WTC11 (cell line): ENCODE results near the gene SPTLC2. TPM values are rescaled to one million over a fixed set of nuclear protein-coding genes. Genes with fewer than 3 reads are reported as not detected.
A peak's percentile ranks its signal among the peaks of the same experiment; 100 is the strongest.

Source experiments
- ATAC-seq: fragments of 200-7000 bp; cut with Tn5 transposase; 2 replicates; pipeline ENCODE4 v1.10.0; 2021; ENCODE audit warnings: mild to moderate bottlenecking, moderate library complexity
- CTCF ChIA-PET: fragments of 300-600 bp; sonication (Branson Sonifier 250); formaldehyde crosslinking; loops from one replicate; lab custom pipeline; 2021; ENCODE audit warnings: antibody characterized with exemption; lab: Charles Lee
- POLR2A ChIA-PET: fragments of 350-600 bp; sonication (Branson Sonifier 250); formaldehyde crosslinking; loops from one replicate; lab custom pipeline; 2021; ENCODE audit warnings: antibody characterized with exemption; lab: Charles Lee
- DNase-seq: peaks from one replicate; pipeline ENCODE4 v3.0.0; 2021; ENCODE audit warnings: low spot score
- H3K27ac Mint-ChIP-seq: 2 replicates; pipeline ENCODE4 v1.8.0; 2021; ENCODE audit warnings: mixed read lengths
- H3K27me3 Mint-ChIP-seq: 2 replicates; pipeline ENCODE4 v1.8.0; 2021; ENCODE audit warnings: low read depth, mild to moderate bottlenecking, moderate library complexity, mixed read lengths
- H3K36me3 Mint-ChIP-seq: 2 replicates; pipeline ENCODE4 v1.8.0; 2021; ENCODE audit warnings: mixed read lengths
- H3K4me1 Mint-ChIP-seq: 2 replicates; pipeline ENCODE4 v1.8.0; 2022; ENCODE audit warnings: mixed read lengths
- H3K4me3 Mint-ChIP-seq: 2 replicates; pipeline ENCODE4 v1.8.0; 2021; ENCODE audit warnings: mild to moderate bottlenecking, moderate library complexity, mixed read lengths
- H3K9me3 Mint-ChIP-seq: 2 replicates; pipeline ENCODE4 v1.8.0; 2021; ENCODE audit warnings: mixed read lengths
- MYBL2 ChIP-seq: sonication (generic); formaldehyde crosslinking; IDR thresholded peaks from 2 replicates; pipeline ENCODE4 v1.8.1; 2023; ENCODE audit warnings: mild to moderate bottlenecking, moderate library complexity, missing genetic modification reagents
- ZNF121 ChIP-seq: sonication (generic); formaldehyde crosslinking; IDR thresholded peaks from 2 replicates; pipeline ENCODE4 v1.8.0; 2023; ENCODE audit warnings: missing genetic modification reagents
- ZNF396 ChIP-seq: fragments of 250-450 bp; sonication (Bioruptor Pico); IDR thresholded peaks from 2 replicates; pipeline ENCODE4 v1.8.0; 2021; ENCODE audit warnings: mild to moderate bottlenecking, moderate library complexity, borderline replicate concordance
- total RNA-seq: library from RNA; stranded (reverse); gene quantifications from 3 replicates; pipeline ENCODE4 v1.2.3, GENCODE V29; 2021
- TF ChIP-seq, protein P1 (sequence below): fragments of 200-600 bp; IDR thresholded peaks from 2 replicates; pipeline ENCODE4 v1.8.0; 2022; ENCODE audit warnings: antibody characterized with exemption
- TF ChIP-seq, protein P2 (sequence below): sonication (generic); formaldehyde crosslinking; IDR thresholded peaks from 2 replicates; pipeline ENCODE4 v1.8.0; 2023; ENCODE audit warnings: missing genetic modification reagents
- TF ChIP-seq, protein P3 (sequence below): fragments of 250-450 bp; sonication (Bioruptor Pico); IDR thresholded peaks from 2 replicates; pipeline ENCODE4 v1.9.0; 2021; ENCODE audit warnings: mild to moderate bottlenecking, borderline replicate concordance
- TF ChIP-seq, protein P4 (sequence below): sonication (generic); formaldehyde crosslinking; IDR thresholded peaks from 2 replicates; pipeline ENCODE4 v1.8.1; 2023; ENCODE audit warnings: mild to moderate bottlenecking, moderate library complexity, missing genetic modification reagents
- TF ChIP-seq, protein P5 (sequence below): sonication (generic); formaldehyde crosslinking; IDR thresholded peaks from 2 replicates; pipeline ENCODE4 v1.8.0; 2022; ENCODE audit warnings: missing genetic modification reagents
- TF ChIP-seq, protein P6 (sequence below): sonication (generic); formaldehyde crosslinking; IDR thresholded peaks from 2 replicates; pipeline ENCODE4 v1.8.0; 2022; ENCODE audit warnings: mild to moderate bottlenecking, missing genetic modification reagents

SPTLC2 gene
- total RNA-seq, 1 experiment from 2014 or later = 40.1 TPM

DNA sequence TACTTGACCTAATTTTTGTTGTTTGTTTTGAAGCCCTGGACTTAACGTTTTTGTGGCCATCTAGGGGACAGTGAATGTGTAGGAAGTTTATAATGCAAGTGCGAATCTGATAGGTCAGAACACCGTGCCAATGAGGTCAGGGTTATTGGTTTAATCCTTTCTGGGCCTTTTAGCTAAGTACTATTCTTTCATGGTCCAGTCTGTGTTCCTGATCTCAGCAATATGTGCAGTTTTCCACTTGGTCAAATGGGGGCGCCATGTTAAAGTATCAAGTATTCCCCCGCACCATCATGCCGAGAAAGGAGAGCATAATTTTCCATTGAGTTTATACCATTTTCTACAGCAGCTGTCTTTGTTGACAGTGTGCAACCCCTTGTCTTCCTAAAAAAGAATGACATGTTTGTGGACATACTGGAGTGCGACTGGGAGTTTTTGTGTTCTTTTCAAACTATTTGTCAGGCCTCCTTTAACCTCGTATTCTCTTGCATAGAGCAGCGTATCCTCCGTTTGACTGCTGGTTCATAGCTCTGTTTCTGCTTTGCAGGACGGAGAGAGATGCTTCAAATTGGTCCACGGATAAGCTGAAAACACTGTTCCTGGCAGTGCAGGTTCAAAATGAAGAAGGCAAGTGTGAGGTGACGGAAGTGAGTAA lies 157.2 kb downstream of the SPTLC2 start:
- Mint-ChIP-seq H3K4me3 (peak overlapping the region; percentile 100), H3K36me3 (peaks cover 41% of the 10 kb centered on the region), H3K9me3 (no peaks in the 10 kb centered on the region), H3K27me3 (no peaks in the 10 kb centered on the region), H3K4me1 (peaks cover 24% of the 10 kb centered on the region), H3K27ac (peak overlapping the region; percentile 76)
- CTCF ChIA-PET = interaction anchor here (0.6 to 2.4 kb wide), 30 partner anchors 10 to 196 kb away, joined by 3 to 18 read pairs (median 3); partner anchors contain the start of genes GSTZ1, ISM2, POMT2 and SAMD15
- ATAC-seq = no peak
- TF ChIP-seq ZNF396 (CRISPR knock-in tag) (no peak), MYBL2 (CRISPR knock-in tag) (no peak)
- TF ChIP-seq, protein P1, sequence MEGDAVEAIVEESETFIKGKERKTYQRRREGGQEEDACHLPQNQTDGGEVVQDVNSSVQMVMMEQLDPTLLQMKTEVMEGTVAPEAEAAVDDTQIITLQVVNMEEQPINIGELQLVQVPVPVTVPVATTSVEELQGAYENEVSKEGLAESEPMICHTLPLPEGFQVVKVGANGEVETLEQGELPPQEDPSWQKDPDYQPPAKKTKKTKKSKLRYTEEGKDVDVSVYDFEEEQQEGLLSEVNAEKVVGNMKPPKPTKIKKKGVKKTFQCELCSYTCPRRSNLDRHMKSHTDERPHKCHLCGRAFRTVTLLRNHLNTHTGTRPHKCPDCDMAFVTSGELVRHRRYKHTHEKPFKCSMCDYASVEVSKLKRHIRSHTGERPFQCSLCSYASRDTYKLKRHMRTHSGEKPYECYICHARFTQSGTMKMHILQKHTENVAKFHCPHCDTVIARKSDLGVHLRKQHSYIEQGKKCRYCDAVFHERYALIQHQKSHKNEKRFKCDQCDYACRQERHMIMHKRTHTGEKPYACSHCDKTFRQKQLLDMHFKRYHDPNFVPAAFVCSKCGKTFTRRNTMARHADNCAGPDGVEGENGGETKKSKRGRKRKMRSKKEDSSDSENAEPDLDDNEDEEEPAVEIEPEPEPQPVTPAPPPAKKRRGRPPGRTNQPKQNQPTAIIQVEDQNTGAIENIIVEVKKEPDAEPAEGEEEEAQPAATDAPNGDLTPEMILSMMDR = peak; percentile 71
- TF ChIP-seq, protein P2, sequence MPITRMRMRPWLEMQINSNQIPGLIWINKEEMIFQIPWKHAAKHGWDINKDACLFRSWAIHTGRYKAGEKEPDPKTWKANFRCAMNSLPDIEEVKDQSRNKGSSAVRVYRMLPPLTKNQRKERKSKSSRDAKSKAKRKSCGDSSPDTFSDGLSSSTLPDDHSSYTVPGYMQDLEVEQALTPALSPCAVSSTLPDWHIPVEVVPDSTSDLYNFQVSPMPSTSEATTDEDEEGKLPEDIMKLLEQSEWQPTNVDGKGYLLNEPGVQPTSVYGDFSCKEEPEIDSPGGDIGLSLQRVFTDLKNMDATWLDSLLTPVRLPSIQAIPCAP (CRISPR knock-in tag) = no peak
- TF ChIP-seq, protein P3, sequence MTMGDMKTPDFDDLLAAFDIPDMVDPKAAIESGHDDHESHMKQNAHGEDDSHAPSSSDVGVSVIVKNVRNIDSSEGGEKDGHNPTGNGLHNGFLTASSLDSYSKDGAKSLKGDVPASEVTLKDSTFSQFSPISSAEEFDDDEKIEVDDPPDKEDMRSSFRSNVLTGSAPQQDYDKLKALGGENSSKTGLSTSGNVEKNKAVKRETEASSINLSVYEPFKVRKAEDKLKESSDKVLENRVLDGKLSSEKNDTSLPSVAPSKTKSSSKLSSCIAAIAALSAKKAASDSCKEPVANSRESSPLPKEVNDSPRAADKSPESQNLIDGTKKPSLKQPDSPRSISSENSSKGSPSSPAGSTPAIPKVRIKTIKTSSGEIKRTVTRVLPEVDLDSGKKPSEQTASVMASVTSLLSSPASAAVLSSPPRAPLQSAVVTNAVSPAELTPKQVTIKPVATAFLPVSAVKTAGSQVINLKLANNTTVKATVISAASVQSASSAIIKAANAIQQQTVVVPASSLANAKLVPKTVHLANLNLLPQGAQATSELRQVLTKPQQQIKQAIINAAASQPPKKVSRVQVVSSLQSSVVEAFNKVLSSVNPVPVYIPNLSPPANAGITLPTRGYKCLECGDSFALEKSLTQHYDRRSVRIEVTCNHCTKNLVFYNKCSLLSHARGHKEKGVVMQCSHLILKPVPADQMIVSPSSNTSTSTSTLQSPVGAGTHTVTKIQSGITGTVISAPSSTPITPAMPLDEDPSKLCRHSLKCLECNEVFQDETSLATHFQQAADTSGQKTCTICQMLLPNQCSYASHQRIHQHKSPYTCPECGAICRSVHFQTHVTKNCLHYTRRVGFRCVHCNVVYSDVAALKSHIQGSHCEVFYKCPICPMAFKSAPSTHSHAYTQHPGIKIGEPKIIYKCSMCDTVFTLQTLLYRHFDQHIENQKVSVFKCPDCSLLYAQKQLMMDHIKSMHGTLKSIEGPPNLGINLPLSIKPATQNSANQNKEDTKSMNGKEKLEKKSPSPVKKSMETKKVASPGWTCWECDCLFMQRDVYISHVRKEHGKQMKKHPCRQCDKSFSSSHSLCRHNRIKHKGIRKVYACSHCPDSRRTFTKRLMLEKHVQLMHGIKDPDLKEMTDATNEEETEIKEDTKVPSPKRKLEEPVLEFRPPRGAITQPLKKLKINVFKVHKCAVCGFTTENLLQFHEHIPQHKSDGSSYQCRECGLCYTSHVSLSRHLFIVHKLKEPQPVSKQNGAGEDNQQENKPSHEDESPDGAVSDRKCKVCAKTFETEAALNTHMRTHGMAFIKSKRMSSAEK = no peak
- DNase-seq = peak; percentile 80
- POLR2A ChIA-PET = interaction anchor here (0.8 to 2.2 kb wide), 2 partner anchors 92 to 138 kb away, joined by 7 read pairs; partner anchors contain the start of genes GSTZ1 and POMT2

DNA sequence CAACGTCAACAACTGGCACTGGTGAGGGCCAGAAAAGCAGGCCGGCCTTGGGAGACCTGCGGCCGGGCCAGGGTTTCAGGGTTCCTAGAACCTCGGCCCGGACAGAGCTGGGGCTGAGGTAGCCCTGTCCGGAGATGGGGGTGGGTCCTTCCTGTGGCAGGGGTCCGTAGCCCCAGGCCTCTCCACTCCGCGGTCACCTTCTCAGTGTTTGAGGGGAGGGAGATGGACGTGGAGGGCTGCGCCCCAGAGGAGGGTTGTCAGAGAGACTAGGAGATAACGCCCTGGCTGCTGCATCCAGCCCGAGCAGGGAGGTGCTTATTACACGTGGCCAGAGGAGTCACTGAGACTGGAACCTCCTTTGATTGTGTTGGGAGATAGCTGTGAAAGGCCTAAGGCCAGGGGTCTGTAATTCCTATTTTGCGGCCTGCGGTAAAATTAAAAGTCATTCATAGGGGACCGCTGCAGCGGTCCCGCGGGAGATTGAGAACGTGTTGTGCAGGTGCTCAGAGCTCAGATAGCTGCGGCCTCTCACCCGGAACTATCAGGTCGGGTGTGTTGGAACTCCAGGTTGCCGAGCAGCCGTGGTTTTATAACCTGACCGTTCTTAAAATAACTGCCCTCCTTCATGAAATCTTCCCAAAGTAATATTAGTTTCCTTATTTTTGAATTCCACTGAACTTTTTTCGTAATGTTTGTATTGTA lies 158.0 kb downstream of the SPTLC2 start:
- POLR2A ChIA-PET = interaction anchor here (0.8 to 2.2 kb wide), 2 partner anchors 93 to 138 kb away, joined by 7 read pairs; partner anchors contain the start of genes GSTZ1 and POMT2
- DNase-seq = peak; percentile 32
- Mint-ChIP-seq H3K27me3 (no peaks in the 10 kb centered on the region), H3K36me3 (peaks cover 34% of the 10 kb centered on the region), H3K4me1 (peaks cover 24% of the 10 kb centered on the region), H3K4me3 (peak overlapping the region; percentile 100), H3K27ac (peak overlapping the region; percentile 33), H3K9me3 (no peaks in the 10 kb centered on the region)
- ATAC-seq = peak; percentile 5
- CTCF ChIA-PET = interaction anchor here (0.6 to 2.4 kb wide), 26 partner anchors 9 to 197 kb away, joined by 3 to 18 read pairs (median 4); partner anchors contain the start of genes GSTZ1, ISM2, POMT2 and SAMD15
- TF ChIP-seq, protein P4, sequence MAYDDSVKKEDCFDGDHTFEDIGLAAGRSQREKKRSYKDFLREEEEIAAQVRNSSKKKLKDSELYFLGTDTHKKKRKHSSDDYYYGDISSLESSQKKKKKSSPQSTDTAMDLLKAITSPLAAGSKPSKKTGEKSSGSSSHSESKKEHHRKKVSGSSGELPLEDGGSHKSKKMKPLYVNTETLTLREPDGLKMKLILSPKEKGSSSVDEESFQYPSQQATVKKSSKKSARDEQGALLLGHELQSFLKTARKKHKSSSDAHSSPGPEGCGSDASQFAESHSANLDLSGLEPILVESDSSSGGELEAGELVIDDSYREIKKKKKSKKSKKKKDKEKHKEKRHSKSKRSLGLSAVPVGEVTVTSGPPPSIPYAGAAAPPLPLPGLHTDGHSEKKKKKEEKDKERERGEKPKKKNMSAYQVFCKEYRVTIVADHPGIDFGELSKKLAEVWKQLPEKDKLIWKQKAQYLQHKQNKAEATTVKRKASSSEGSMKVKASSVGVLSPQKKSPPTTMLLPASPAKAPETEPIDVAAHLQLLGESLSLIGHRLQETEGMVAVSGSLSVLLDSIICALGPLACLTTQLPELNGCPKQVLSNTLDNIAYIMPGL (CRISPR knock-in tag) = 0 out of 2 replicates have a peak, but pooled peaks have one; percentile 51
- TF ChIP-seq, protein P5, sequence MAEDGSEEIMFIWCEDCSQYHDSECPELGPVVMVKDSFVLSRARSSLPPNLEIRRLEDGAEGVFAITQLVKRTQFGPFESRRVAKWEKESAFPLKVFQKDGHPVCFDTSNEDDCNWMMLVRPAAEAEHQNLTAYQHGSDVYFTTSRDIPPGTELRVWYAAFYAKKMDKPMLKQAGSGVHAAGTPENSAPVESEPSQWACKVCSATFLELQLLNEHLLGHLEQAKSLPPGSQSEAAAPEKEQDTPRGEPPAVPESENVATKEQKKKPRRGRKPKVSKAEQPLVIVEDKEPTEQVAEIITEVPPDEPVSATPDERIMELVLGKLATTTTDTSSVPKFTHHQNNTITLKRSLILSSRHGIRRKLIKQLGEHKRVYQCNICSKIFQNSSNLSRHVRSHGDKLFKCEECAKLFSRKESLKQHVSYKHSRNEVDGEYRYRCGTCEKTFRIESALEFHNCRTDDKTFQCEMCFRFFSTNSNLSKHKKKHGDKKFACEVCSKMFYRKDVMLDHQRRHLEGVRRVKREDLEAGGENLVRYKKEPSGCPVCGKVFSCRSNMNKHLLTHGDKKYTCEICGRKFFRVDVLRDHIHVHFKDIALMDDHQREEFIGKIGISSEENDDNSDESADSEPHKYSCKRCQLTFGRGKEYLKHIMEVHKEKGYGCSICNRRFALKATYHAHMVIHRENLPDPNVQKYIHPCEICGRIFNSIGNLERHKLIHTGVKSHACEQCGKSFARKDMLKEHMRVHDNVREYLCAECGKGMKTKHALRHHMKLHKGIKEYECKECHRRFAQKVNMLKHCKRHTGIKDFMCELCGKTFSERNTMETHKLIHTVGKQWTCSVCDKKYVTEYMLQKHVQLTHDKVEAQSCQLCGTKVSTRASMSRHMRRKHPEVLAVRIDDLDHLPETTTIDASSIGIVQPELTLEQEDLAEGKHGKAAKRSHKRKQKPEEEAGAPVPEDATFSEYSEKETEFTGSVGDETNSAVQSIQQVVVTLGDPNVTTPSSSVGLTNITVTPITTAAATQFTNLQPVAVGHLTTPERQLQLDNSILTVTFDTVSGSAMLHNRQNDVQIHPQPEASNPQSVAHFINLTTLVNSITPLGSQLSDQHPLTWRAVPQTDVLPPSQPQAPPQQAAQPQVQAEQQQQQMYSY (CRISPR knock-in tag) = no peak
- TF ChIP-seq, protein P6, sequence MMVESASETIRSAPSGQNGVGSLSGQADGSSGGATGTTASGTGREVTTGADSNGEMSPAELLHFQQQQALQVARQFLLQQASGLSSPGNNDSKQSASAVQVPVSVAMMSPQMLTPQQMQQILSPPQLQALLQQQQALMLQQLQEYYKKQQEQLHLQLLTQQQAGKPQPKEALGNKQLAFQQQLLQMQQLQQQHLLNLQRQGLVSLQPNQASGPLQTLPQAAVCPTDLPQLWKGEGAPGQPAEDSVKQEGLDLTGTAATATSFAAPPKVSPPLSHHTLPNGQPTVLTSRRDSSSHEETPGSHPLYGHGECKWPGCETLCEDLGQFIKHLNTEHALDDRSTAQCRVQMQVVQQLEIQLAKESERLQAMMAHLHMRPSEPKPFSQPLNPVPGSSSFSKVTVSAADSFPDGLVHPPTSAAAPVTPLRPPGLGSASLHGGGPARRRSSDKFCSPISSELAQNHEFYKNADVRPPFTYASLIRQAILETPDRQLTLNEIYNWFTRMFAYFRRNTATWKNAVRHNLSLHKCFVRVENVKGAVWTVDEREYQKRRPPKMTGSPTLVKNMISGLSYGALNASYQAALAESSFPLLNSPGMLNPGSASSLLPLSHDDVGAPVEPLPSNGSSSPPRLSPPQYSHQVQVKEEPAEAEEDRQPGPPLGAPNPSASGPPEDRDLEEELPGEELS (CRISPR knock-in tag) = no peak
- 0 out of 2 replicates have a peak, but pooled peaks have one; percentile 50 for TF ChIP-seq ZNF121
- TF ChIP-seq, protein P3 = no peak
- TF ChIP-seq, all 79 proteins: peak for 2
